Stimulated activated CD8-positive, alpha-beta memory T cell treated with anti-CD3 and anti-CD28 coated beads, Interleukin-7, amount 100 ng/mL, for 4 hours (primary cell): Measurements from ENCODE around the gene TRIM38.
"Not testable (repeated sequence)": the region's sequence is repeated elsewhere in the genome, so short reads cannot be mapped to it uniquely, and the experiment has no call there.

Experiments used
- DNase-seq, 2 donors: peaks; one replicate each; pipeline ENCODE4 v3.0.0-alpha.2; 2020; ENCODE audit warnings: low read depth in 2 of 2

TRIM38 gene

DNA sequence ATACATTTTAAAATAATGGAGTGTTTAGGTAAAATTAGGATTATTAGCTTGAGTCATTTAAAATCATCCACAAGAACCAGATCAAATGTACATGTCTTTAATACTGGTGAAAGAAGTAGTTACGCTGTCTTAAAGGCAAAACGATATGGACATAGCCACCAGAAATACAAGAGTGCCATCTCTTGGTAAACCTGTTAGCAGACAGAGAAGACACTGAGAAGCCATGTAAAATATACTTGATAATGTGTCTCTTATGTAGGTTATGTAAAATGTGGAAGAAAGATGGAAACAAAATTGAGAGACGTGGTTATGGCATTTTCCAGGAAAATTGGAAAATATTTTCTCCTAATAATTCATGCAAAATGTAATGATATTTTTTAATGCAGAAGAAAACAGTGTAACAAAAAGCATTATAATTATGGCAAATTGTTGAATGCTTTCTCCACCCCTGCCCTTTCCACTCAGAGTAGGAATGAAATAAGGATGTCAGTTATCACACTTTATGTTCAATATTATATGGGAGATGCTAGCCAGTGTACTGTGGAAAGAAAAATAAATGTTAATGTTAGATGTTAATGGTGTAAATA is 19.9 kb upstream of the TRIM38 start:
- DNase-seq, result no peak

DNA sequence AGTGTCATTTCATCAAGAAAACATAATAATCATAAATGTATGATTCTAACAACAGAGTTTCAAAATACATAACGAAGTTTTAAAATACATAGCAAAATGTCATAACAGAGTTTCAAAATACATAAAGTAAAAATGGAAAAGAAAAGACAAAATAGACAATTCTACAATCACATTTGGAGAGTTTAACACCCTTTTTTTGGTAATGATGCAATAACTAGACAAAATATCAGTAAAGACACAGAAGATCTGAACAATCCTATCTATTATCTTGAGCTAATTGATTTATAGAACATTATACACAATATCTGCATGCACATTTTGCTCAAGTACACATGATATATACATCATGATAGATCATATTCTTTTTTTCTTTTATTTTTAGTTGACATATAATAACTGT is 18.7 kb upstream of the TRIM38 start:
- no peak for DNase-seq

DNA sequence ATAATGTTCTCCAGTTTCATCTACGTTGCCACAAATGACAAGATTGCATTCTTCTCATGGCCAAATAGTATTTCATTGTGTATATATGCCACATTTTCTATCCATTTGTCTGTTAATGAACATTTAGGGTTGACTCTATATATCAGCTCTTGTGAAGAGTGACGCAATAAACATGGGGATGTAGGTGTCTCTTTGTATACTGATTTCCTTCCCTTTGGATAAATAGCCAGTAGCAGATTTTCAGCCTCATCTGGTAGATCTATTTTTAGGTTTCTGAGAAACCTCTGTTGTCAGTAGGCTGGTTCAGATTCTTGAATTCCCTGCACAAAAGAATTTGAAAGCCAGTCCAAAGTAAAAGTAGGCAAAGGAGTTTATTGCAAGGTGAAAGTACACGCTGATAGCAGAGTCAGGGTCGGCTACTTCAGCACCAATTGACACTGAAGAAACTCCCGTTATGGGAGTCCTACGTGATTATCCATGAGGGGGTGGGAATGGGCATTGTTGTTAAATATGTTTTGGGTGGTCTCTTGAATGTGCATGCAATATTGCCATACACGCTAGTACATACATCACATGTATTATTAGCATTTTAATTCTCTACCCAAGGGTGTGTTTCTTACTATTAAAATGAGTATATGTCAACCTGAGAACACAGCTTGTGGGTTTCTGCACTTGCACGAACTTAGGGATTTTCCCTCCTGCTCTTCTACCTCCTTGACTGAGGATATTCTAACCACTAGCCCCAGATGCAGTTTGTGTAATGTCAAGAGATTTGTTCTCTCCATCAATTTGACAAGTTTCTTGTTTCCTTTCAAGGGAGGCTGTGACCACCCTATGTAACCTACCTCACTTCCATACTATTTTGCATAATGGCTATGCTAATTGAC is 17.7 kb upstream of the TRIM38 start:
- no peak for DNase-seq

DNA sequence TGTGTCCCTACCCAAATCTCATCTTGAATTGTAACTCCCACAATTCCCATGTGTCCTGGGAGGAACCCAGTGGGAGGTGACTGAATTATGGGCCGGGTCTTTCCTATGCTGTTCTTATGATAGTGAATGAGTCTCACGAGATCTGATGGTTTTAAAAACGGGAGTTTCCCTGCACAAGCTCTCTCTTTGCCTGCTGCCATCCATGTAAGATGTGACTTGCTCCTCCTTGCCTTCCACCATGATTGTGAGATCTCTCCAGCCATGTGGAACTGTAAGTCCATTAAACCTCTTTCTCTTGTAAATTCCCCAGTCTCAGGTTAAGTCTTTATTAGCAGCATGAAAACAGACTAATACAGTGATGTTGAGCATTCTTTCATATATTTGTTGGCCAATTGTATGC is 16.9 kb upstream of the TRIM38 start:
- not testable (repeated sequence) for DNase-seq

DNA sequence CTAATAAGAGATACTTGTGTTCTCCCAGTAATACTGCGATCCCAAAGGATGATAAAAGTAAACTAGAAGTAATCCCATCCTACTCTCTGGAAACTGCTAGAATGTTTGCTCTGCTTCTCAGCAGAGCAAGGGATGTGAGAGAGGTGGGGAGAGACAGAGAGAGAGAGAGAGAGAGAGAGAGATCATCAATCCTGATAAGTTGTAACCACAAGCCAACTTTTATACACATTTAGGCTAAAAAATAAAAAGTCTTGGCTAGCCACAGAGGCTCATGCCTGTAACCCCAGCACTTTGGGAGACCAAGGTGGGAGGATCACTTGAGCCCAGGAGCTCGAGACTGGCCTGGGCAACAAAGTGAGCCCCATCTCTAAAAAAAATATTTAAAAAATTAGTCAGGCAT is 16.0 kb upstream of the TRIM38 start:
- DNase-seq, result no peak

GRCh38 chr6:25947492-25947891 is 15.1 kb upstream of the TRIM38 start:
- not testable (repeated sequence) for DNase-seq

GRCh38 chr6:25949695-25950094 is 12.9 kb upstream of the TRIM38 start:
- no peak for DNase-seq

- no peak for DNase-seq
Measured at GRCh38 chr6:25950297-25950696, 12.3 kb upstream of the TRIM38 start.

DNA sequence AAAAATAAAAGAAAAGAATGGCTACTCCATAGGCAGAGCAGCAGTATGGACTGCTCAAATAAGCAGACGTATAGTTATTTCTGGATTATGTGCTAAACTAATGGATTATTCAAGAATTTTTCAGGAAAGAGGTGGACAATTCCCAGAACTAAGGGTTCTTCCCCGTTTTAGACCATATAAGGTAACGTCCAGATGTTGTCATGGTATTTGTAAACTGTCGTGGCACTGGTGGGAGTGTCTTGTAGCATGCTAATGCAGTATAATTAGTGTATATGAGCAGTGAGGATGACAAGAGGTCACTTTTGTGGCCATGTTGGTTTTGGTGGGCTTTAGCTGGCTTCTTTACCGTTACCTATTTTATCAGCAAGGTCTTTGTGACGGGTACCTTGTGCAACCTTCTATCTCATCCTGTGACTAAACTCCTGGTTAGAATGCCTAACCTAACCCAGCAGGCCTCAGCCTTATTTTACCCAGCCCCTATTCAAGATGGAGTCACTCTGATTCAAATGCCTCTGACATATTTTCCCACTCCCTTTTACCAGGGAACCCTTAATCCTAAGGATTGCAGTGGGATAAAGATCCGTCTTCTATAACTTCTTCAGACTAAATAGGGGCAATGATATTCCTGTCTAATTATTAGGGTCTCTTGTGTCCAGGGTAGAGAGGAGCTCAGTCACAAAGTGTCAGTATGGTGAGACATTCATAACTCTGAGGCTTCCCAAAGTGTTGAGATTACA is 11.1 kb upstream of the TRIM38 start:
- DNase-seq, result no peak

DNA sequence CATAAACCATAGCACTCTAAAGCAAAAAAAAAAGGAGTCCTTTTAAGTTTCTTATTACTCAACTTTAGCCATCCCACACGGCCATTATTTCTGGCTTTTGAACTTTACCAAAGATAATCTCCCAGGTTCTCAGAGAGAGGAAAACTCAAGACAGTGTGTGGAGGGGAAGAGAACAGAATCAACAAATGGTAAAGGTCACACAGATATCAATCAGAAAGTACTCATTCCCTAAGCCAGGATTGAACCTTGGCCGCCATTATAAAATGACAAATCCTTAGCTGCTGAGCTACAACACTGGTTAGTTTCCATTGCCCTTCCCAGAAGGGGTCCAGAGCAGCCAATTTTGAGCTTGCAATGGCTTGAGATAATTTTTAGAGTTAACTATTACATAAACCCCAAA is 10.1 kb upstream of the TRIM38 start:
- DNase-seq, result no peak

GRCh38 chr6:25953733-25954132 is 8.9 kb upstream of the TRIM38 start:
- DNase-seq, result no peak

DNA sequence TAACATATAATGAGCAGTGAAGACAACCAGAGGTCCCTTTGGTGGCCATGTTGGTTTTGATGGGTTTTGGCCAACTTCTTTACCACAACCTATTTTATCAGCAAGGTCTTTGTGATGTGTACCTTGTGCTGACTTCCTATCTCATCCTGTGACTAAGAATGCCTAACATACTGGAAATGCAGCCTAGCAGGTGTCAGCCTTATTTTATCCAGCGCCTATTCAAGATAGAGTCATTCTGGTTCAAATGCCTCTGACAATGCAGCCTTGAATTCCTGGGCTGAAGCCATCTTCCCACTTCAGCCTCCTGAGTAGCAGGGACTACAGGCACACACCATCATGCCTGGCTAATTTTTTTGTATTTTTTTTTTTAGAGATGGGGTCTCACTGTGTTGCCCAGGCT is 7.8 kb upstream of the TRIM38 start:
- no peak for DNase-seq

DNA sequence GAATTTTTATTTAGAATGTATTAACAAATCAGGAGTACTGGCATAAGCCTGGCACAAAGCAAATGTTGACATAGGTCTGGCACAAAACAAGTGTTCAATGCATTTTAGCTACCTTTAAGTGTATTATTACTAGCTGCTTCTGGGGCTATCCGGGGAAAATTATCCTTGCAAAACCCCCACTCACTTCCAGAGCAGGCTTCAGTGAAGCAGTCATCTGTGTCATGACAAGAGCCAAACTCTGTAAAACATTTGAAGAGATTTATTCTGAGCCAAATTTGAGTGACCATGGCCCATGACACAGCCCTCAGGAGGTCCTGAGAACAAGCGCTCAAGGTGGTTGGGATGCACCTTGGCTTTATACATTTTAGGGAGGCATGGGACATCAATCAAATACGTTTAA is 6.4 kb upstream of the TRIM38 start:
- DNase-seq, result no peak

DNA sequence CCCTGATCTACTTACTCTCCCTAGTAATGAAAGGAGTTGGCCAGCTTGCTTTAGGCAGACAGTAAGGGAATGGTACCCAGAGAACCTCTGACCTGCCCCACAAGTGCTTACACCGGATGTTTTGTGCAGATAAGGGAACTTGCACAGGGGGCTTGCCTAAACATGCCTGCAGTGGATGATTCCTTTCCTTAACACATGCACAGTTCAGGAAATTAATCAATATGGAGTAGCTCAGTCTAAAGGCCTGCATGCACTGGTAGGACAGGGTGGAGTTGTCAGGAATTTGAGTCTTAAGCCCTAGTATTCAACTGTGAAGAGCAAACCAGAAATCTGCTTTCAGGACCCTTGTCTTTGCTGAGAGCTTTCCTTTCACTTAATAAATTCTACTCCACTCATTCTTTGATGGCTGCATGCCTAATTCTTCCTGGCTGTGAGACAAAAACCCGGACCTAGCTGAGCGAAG is 3.9 kb upstream of the TRIM38 start:
- no peak for DNase-seq

- DNase-seq, result no peak
Measured at GRCh38 chr6:25959890-25960536, 2.6 kb upstream of the TRIM38 start.

DNA sequence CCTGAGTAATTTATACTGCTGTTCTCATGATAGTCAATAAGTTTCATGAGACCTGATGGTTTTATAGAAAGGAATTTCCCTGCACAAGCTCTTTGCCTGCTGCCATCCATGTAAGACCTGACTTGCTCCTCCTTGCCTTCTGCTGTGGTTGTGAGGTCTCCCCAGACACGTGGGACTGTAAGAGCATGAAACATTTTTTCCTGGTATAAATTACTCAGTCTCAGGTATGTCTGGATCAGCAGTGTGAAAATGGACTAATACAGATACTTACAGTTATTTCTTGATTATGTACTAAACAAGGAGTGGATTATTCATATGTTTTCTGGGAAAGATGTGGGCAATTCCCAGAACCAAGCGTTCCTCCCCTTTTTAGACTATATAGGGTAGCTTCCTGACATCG is 1.9 kb upstream of the TRIM38 start:
- DNase-seq, result no peak

DNA sequence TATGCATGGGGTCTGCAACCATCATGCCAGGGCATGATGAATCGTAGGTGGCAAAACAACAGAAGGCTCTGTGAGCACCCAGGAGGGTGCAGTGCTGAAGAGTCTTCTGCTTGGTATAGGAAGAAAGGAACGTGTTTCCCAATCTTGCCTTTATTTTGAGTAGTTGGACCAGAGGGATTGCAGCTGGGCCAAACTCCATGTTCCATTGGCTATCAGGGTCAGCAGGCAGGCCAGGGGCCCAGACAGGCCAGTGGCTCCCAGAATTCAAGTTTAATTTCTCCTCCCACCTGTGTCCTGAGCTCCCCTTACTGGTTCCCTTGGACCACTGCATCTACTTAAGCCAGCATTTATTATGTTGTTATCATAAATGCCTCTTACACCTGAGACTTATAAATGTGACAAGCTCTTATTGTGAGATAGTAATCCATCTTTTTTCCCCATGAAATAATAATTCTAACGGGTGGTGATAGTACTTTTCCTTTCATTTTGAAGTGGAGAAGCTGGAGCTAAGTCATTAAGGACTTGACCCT is 918 bp upstream of the TRIM38 start:
- no peak for DNase-seq

DNA sequence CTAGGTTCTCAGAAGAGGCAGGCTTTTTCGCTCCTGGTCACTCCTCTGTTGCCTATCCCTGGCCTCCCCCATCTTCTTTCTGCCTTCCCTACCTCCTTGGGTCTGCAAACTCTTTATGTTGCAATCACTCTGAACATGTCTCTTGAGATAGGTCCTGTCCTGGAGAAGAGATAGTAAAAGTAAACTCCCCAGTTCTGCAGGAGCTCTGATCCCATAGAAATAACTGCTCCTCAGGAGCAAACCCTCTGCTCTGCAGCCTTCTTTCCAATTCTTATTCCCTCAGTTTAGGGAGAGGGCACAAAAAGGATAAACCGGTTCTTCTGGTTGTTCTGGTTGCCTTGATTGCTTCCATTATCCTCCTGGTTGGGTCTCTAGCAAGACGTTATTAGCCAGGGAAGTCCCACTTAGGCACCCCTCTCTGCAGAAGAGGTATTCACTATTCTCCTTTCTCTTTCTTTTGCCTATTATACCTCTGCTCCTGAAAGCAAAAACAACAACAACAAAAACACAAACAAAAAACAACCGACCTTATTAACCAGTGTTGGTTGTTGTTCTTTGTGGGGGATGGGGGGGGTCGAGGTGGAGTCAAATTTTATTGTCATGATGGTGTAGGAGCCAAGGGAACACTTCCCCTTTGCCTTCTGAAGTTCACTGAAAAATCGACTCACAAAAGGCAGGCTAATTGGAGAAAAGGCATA is 973 bp downstream of the TRIM38 start:
- no peak for DNase-seq

DNA sequence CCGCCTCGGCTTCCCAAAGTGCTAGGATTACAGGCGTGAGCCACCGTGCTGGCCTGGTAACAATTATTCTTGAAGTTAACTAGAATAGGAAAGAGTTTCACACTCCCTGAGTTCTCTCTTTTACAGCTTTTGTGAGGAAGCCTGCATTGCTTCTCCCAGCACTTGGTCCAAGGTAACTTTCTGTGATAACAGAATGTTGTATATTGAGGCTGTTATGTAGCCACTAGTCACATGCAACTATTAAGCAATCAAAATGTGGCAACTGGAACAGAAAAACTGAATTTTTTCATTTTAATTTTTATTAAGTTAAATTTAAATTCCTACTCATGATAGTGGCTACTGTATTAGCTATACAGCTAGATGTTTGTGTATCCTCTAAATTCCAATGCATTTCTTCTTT is 2.5 kb downstream of the TRIM38 start:
- no peak for DNase-seq

- no peak for DNase-seq
Measured at GRCh38 chr6:25966711-25967110, 4.1 kb downstream of the TRIM38 start.

DNA sequence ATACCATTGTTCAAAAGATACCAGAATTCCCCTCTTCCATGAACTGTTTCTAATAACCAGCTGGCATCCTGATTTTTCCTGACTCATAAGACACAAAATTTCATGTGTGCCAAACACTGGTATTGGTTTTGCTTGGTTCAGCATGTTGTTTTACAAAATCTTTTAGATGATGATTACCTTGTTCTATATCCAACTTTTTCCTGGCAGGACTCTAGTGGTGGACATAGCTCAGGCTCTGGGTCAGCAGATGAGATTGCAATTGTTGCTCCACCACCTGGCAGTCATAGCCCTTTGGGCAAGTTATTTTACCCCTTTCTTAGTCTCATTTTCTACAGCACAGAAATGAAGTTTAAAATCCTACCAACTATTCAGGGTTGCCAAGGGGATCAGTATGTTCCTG is 6.2 kb downstream of the TRIM38 start:
- DNase-seq, result no peak
